Muscle of leg (tissue), 11 donors: ENCODE data around the gene SYNE3. TPM values are rescaled to one million over a fixed set of nuclear protein-coding genes. Genes with fewer than 3 reads are reported as not detected.

ENCODE experiments used
- DNase-seq: peaks from one replicate; pipeline ENCODE4 v3.0.0; 2013
- H3K27ac ChIP-seq: one replicate; pipeline ENCODE4 v1.5.1; 2013; ENCODE audit warnings: mild to moderate bottlenecking, low read length, control low read depth
- H3K27me3 ChIP-seq: one replicate; pipeline ENCODE4 v1.6.1; 2013; ENCODE audit warnings: low read length; ENCODE audit not compliant: control insufficient read depth, insufficient read depth
- H3K36me3 ChIP-seq: one replicate; pipeline ENCODE4 v1.6.1; 2013; ENCODE audit warnings: low read length; ENCODE audit not compliant: control insufficient read depth, insufficient read depth
- H3K4me1 ChIP-seq: one replicate; pipeline ENCODE4 v1.6.1; 2013; ENCODE audit warnings: low read length; ENCODE audit not compliant: control insufficient read depth, insufficient read depth
- H3K4me3 ChIP-seq: one replicate; pipeline ENCODE4 v1.5.1; 2013; ENCODE audit warnings: low read length, control low read depth
- H3K9me3 ChIP-seq: replicated peaks from 2 replicates; pipeline ENCODE4 v1.6.1; 2013; ENCODE audit warnings: low read depth, low read length; ENCODE audit not compliant: control insufficient read depth
- WGBS: methylation state at CpG from one replicate; pipeline ENCODE4 v1.1.5; 2013; ENCODE audit warnings: missing lambda C conversion rate; ENCODE audit not compliant: insufficient coverage; 5-methylcytosine and 5-hydroxymethylcytosine counted together
- polyA plus RNA-seq, 8 donors: library from polyadenylated mRNA; unstranded; fragments of 120-200 nt; gene quantifications; one replicate each; pipeline versions ENCODE4 v1.2.1 to v1.2.3, GENCODE V29; 2013; ENCODE audit warnings: inconsistent platforms in 1 of 8, low replicate concordance in 1 of 8; ENCODE audit not compliant: insufficient read length in 8 of 8, insufficient read depth in 1 of 8
- total RNA-seq: library from RNA; stranded (reverse); fragments of 120-200 nt; gene quantifications from one replicate; pipeline ENCODE4 v1.2.4, GENCODE V29; 2013

The SYNE3 gene
- total and polyA plus RNA-seq, 9 donors = 6.8 to 14.5 (median 10.5) TPM

GRCh38 chr14:95496690-95497259, 19.7 kb downstream of the SYNE3 start:
- H3K27me3 ChIP-seq = no peaks in the 10 kb centered on the region
- peaks cover 77% of the 10 kb centered on the region for H3K4me1 ChIP-seq
- WGBS = 0% methylated on average over 3 of the region's 4 CpGs
- H3K27ac ChIP-seq = peak overlapping the region; percentile 88
- H3K4me3 ChIP-seq = no peak overlapping the region
- peak; percentile 96 for DNase-seq
- H3K9me3 ChIP-seq = peaks cover 2% of the 10 kb centered on the region
- peaks cover 6% of the 10 kb centered on the region for H3K36me3 ChIP-seq

- DNase-seq = no peak
- no CpG with 5 or more reads among the region's 4 CpGs for WGBS
- Histone ChIP-seq H3K9me3 (peaks cover 2% of the 10 kb centered on the region), H3K4me3 (no peak overlapping the region), H3K36me3 (peaks cover 3% of the 10 kb centered on the region), H3K4me1 (peaks cover 72% of the 10 kb centered on the region), H3K27ac (peak overlapping the region; percentile 88), H3K27me3 (no peaks in the 10 kb centered on the region)
These were observed 20.3 kb downstream of the SYNE3 start for GRCh38 chr14:95496111-95496681.

- no peaks in the 10 kb centered on the region for H3K27me3 ChIP-seq
- H3K4me1 ChIP-seq = peaks cover 72% of the 10 kb centered on the region
- WGBS = 87% methylated on average over 5 of the region's 8 CpGs
- peak overlapping the region; percentile 88 for H3K27ac ChIP-seq
- no peak overlapping the region for H3K4me3 ChIP-seq
- DNase-seq = peak; percentile 60
- H3K9me3 ChIP-seq = peaks cover 2% of the 10 kb centered on the region
- H3K36me3 ChIP-seq = peaks cover 2% of the 10 kb centered on the region
These were observed 20.9 kb downstream of the SYNE3 start for GRCh38 chr14:95495538-95496025.

GRCh38 chr14:95495076-95495475, 21.4 kb downstream of the SYNE3 start:
- H3K4me3 ChIP-seq = no peak overlapping the region
- DNase-seq = no peak
- WGBS = no CpG with 5 or more reads among the region's 3 CpGs
- H3K4me1 ChIP-seq = peaks cover 72% of the 10 kb centered on the region
- H3K27ac ChIP-seq = peak overlapping the region; percentile 1
- H3K27me3 ChIP-seq = no peaks in the 10 kb centered on the region
- H3K9me3 ChIP-seq = peaks cover 2% of the 10 kb centered on the region
- H3K36me3 ChIP-seq = peaks cover 2% of the 10 kb centered on the region

GRCh38 chr14:95494456-95494855, 22.0 kb downstream of the SYNE3 start:
- Histone ChIP-seq H3K36me3 (peaks cover 2% of the 10 kb centered on the region), H3K9me3 (peaks cover 2% of the 10 kb centered on the region), H3K4me3 (no peak overlapping the region), H3K27me3 (no peaks in the 10 kb centered on the region), H3K27ac (no peak overlapping the region), H3K4me1 (peaks cover 75% of the 10 kb centered on the region)
- 79% methylated on average over 1 of the region's 4 CpGs for WGBS
- no peak for DNase-seq

GRCh38 chr14:95493976-95494375, 22.5 kb downstream of the SYNE3 start:
- H3K36me3 ChIP-seq = peaks cover 2% of the 10 kb centered on the region
- no peak overlapping the region for H3K27ac ChIP-seq
- no peaks in the 10 kb centered on the region for H3K27me3 ChIP-seq
- H3K4me3 ChIP-seq = no peak overlapping the region
- WGBS = 68% methylated on average over 3 of the region's 4 CpGs
- peaks cover 75% of the 10 kb centered on the region for H3K4me1 ChIP-seq
- DNase-seq = no peak
- peaks cover 2% of the 10 kb centered on the region for H3K9me3 ChIP-seq

- no CpG with 5 or more reads among the region's 5 CpGs for WGBS
- Histone ChIP-seq H3K4me1 (peaks cover 75% of the 10 kb centered on the region), H3K27ac (no peak overlapping the region), H3K9me3 (peaks cover 2% of the 10 kb centered on the region), H3K4me3 (no peak overlapping the region), H3K27me3 (no peaks in the 10 kb centered on the region), H3K36me3 (peaks cover 2% of the 10 kb centered on the region)
- no peak for DNase-seq
These were observed 22.9 kb downstream of the SYNE3 start for GRCh38 chr14:95493503-95493902.

GRCh38 chr14:95491936-95492608, 24.4 kb downstream of the SYNE3 start:
- no peak for DNase-seq
- peaks cover 2% of the 10 kb centered on the region for H3K9me3 ChIP-seq
- no peaks in the 10 kb centered on the region for H3K27me3 ChIP-seq
- peaks cover 2% of the 10 kb centered on the region for H3K36me3 ChIP-seq
- H3K27ac ChIP-seq = no peak overlapping the region
- WGBS = 71% methylated on average over 1 of the region's 2 CpGs
- no peak overlapping the region for H3K4me3 ChIP-seq
- H3K4me1 ChIP-seq = peaks cover 66% of the 10 kb centered on the region

- Histone ChIP-seq H3K27ac (no peak overlapping the region), H3K36me3 (peaks cover 2% of the 10 kb centered on the region), H3K9me3 (peaks cover 2% of the 10 kb centered on the region), H3K4me1 (peaks cover 63% of the 10 kb centered on the region), H3K4me3 (no peak overlapping the region), H3K27me3 (no peaks in the 10 kb centered on the region)
- no peak for DNase-seq
- 63% methylated on average over 3 of the region's 10 CpGs for WGBS
These were observed 25.6 kb downstream of the SYNE3 start for GRCh38 chr14:95490727-95491451.

GRCh38 chr14:95490138-95490509, 26.3 kb downstream of the SYNE3 start:
- Histone ChIP-seq H3K4me3 (no peak overlapping the region), H3K36me3 (peaks cover 2% of the 10 kb centered on the region), H3K9me3 (peaks cover 2% of the 10 kb centered on the region), H3K27me3 (no peaks in the 10 kb centered on the region), H3K27ac (peak overlapping the region; percentile 1), H3K4me1 (peaks cover 63% of the 10 kb centered on the region)
- no peak for DNase-seq
- 57% methylated on average over 2 of the region's 5 CpGs for WGBS
